Calu3 (cell line): Measurements from ENCODE around the gene AUH. TPM values are rescaled to one million over a fixed set of nuclear protein-coding genes. Genes with fewer than 3 reads are reported as not detected.

Experiments
- BruUV-seq: library from RNA; stranded (reverse); fragments of 400-500 nt; replicated peaks from 2 replicates; lab custom pipeline; 2021; lab: Mats Ljungman, UMichigan
- CTCF ChIA-PET: fragments of 300-600 bp; sonication (Branson Sonifier 250); formaldehyde crosslinking; loops from one replicate; lab custom pipeline; 2022; ENCODE audit warnings: antibody characterized with exemption; lab: Charles Lee
- DNase-seq: peaks from one replicate; pipeline ENCODE4 v3.0.0; 2022
- H3K27ac Mint-ChIP-seq: one replicate; pipeline ENCODE4 v1.8.0; 2022; ENCODE audit warnings: mixed read lengths; ENCODE audit not compliant: unreplicated experiment
- H3K27me3 Mint-ChIP-seq: one replicate; pipeline ENCODE4 v1.8.0; 2022; ENCODE audit warnings: mixed read lengths; ENCODE audit not compliant: unreplicated experiment
- H3K36me3 Mint-ChIP-seq: one replicate; pipeline ENCODE4 v1.8.0; 2022; ENCODE audit warnings: mild to moderate bottlenecking, moderate library complexity, mixed read lengths; ENCODE audit not compliant: insufficient read depth, unreplicated experiment
- H3K4me1 Mint-ChIP-seq: one replicate; pipeline ENCODE4 v1.8.0; 2022; ENCODE audit warnings: mild to moderate bottlenecking, low read depth, mixed read lengths; ENCODE audit not compliant: unreplicated experiment
- H3K4me3 Mint-ChIP-seq: one replicate; pipeline ENCODE4 v1.8.0; 2022; ENCODE audit warnings: mild to moderate bottlenecking, low read depth, moderate library complexity, mixed read lengths; ENCODE audit not compliant: unreplicated experiment
- H3K9me3 Mint-ChIP-seq: one replicate; pipeline ENCODE4 v1.8.0; 2022; ENCODE audit warnings: low read depth, mixed read lengths; ENCODE audit not compliant: unreplicated experiment
- CTCF ChIP-seq: fragments of 200-600 bp; IDR thresholded peaks from one replicate; pipeline ENCODE4 v1.8.0; 2022; ENCODE audit warnings: antibody characterized with exemption; ENCODE audit not compliant: unreplicated experiment
- intact Hi-C: fragments of 100-400 bp; cut with micrococcal nuclease; formaldehyde crosslinking; loops from one replicate; pipeline ENCODE4 v1.10.0; 2022; ENCODE audit not compliant: unreplicated experiment
- total RNA-seq: library from RNA; stranded (reverse); gene quantifications from 2 replicates; pipeline ENCODE4 v1.2.3, GENCODE V29; 2022

The AUH gene
- total RNA-seq, 1 experiment from 2014 or later: 13.4 TPM

GRCh38 chr9:91185193-91185886 is 176.4 kb downstream of the AUH start:
- intact Hi-C loops: no loop called here
- no TSS peak for BruUV-seq
- Mint-ChIP-seq H3K36me3 (no peaks in the 10 kb centered on the region), H3K4me1 (peaks cover 18% of the 10 kb centered on the region), H3K9me3 (no peaks in the 10 kb centered on the region), H3K27me3 (no peaks in the 10 kb centered on the region), H3K4me3 (no peak overlapping the region), H3K27ac (no peak overlapping the region)
- CTCF ChIA-PET: no interaction called here
- no peak for TF ChIP-seq CTCF
- DNase-seq: no peak

GRCh38 chr9:91182429-91183225 is 179.1 kb downstream of the AUH start:
- CTCF ChIA-PET: interaction anchor here (0.6 to 0.7 kb wide), 2 partner anchors 10 to 386 kb away, joined by 3 read pairs; no protein-coding TSS in a partner anchor
- BruUV-seq: no TSS peak
- Mint-ChIP-seq H3K36me3 (no peaks in the 10 kb centered on the region), H3K4me3 (no peak overlapping the region), H3K27me3 (no peaks in the 10 kb centered on the region), H3K27ac (no peak overlapping the region), H3K9me3 (no peaks in the 10 kb centered on the region), H3K4me1 (peaks cover 18% of the 10 kb centered on the region)
- no peak for TF ChIP-seq CTCF
- peak; percentile 51 for DNase-seq
- intact Hi-C loops: no loop called here

GRCh38 chr9:91181541-91181940 is 180.2 kb downstream of the AUH start:
- CTCF ChIA-PET: no interaction called here
- H3K9me3 Mint-ChIP-seq: no peaks in the 10 kb centered on the region
- H3K36me3 Mint-ChIP-seq: no peaks in the 10 kb centered on the region
- no peaks in the 10 kb centered on the region for H3K27me3 Mint-ChIP-seq
- H3K27ac Mint-ChIP-seq: no peak overlapping the region
- DNase-seq: no peak
- no peak for TF ChIP-seq CTCF
- BruUV-seq: no TSS peak
- no peak overlapping the region for H3K4me3 Mint-ChIP-seq
- H3K4me1 Mint-ChIP-seq: peaks cover 8% of the 10 kb centered on the region
- intact Hi-C loops: no loop called here

GRCh38 chr9:91180930-91181268 is 180.8 kb downstream of the AUH start:
- TF ChIP-seq CTCF: no peak

More at GRCh38 chr9:91180930-91181268, 180.8 kb downstream of the AUH start:
- Mint-ChIP-seq H3K27ac (no peak overlapping the region), H3K4me1 (peaks cover 8% of the 10 kb centered on the region), H3K4me3 (no peak overlapping the region), H3K27me3 (no peaks in the 10 kb centered on the region), H3K9me3 (no peaks in the 10 kb centered on the region), H3K36me3 (no peaks in the 10 kb centered on the region)
- DNase-seq: no peak
- BruUV-seq: no TSS peak
- CTCF ChIA-PET: no interaction called here
- intact Hi-C loops: no loop called here
